ENCODE data around the gene SMIM41. TPM values are rescaled to one million over a fixed set of nuclear protein-coding genes. Genes with fewer than 3 reads are reported as not detected.

SMIM41 gene
- total RNA-seq, 1 donor from 2014 or later: 0.35 TPM

GRCh38 chr12:52049688-52050087 lies 29.8 kb upstream of the SMIM41 start:
- DNase-seq: no peak
- intact Hi-C loops (cut with DNase I): no loop called here

DNA sequence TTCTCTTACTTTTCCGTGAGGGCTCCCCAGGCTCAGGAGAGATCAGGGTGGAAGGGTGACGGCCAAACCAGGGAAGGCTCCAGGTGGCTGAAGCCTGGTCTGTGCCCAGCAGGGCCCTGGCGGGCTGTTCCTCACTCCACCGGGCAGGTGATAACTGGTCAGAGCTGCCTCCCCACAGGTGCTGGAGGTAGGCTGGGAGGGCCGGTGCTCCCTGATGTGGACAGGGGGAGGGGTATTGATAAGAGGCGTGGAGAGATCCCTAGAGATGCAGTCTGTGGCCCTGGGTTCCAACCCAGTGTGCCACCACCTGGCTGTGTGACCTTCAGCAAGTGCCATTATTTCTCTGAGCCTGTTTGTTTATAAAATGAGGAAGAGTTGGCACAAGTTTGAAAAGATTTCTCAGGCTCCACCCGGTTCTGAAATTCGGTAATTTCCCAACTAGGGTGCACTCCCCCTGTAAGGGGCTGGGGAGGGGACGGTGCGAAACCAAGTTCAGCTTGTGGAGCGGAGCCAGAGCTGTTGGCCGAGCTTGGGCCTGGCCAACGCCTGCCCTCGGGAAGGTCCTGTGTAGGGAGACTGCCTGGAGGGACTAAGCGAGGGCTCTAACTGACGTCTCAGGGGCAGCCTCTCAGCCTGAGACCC lies 29.3 kb upstream of the SMIM41 start:
- ATAC-seq (ENCODE audit: poor library complexity) (no peak), DNase-seq (peak; percentile 68)
- intact Hi-C loops (cut with DNase I): no loop called here

More at GRCh38 chr12:52049688-52050087, 29.8 kb upstream of the SMIM41 start:
- no peak for ATAC-seq (ENCODE audit: poor library complexity)

GRCh38 chr12:52050758-52051541 lies 28.6 kb upstream of the SMIM41 start, which contains the start of gene NR4A1:
TSS of gene NR4A1 (plus strand) at chr12:52051442. CDS start at chr12:52054329, 2,887 bp downstream.
- ATAC-seq (ENCODE audit: poor library complexity): peak; percentile 92
- intact Hi-C loops (cut with DNase I): no loop called here

DNA sequence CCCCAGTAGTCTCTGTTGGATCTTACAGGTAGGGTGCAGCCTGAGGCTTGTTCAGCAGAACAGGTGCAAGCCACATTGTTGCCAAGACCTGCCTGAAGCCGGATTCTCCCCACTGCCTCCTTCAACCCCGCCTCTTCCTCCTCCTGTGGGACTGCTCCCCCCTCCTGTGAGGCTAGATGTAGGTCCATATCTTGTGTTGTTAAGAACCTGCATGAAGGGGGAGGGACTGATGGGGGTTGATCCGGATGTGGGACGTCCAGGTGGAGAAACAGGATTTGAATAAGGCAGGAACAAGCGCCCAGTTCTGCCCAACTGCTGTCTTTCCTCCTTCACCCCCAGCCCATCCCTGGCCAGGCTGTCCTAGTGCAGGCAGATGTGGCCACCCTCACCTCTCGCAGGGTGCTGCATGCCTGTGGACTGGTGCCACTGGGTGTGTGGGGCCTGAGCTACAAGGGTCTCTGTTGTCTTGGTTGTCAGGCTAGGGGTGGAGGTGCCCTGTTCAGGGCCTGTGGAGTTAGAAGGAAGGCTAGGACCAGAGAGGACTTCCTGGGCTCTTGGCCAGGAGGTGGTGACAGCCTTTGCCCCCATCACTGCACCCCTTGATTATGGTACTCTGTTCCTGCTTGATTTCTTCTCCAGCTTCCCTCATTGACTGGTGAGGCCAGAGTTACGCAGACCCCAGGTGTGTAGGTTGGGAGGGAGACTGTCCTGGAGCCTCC lies 26.9 kb upstream of the SMIM41 start:
- intact Hi-C loops (cut with DNase I): no loop called here
- ATAC-seq (ENCODE audit: poor library complexity) (no peak), DNase-seq (no peak)

More at GRCh38 chr12:52050758-52051541, 28.6 kb upstream of the SMIM41 start, which contains the start of gene NR4A1:
- DNase-seq: peak; percentile 99

DNA sequence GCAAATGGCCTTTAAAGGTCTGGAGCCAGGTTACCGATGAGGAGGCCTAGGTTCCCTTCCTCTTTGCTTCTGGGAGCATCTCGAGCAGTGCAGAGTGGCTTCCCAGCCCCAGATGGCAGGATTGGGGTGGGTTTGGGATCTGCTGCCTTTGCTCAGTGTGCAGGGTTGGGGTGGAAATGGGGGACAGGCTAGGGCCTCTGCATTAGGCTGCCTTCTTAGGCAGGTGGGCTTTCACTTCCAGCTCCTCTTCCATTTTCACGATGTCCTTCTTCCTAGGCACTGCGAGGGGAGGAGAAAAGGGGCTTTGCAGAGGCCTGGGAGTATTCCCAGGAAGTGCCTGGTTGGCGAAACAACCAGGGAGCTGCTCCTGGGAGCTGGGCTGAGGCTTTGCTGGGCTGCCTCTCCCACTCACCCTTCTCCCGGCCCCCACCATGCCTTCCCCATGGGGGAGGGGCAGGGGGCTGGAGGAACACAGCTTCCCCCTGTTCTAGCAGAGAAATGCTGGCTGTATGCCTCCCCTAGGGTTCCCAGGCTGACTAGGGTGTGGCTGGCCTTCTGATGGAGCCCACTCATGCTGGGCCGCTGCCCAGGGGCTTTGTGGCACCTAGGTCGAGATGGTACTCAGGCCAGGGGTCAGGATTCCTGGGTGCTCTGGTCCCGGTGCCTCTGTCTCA lies 25.8 kb upstream of the SMIM41 start:
- intact Hi-C loops (cut with DNase I): no loop called here
- ATAC-seq (ENCODE audit: poor library complexity) (no peak), DNase-seq (no peak)

DNA sequence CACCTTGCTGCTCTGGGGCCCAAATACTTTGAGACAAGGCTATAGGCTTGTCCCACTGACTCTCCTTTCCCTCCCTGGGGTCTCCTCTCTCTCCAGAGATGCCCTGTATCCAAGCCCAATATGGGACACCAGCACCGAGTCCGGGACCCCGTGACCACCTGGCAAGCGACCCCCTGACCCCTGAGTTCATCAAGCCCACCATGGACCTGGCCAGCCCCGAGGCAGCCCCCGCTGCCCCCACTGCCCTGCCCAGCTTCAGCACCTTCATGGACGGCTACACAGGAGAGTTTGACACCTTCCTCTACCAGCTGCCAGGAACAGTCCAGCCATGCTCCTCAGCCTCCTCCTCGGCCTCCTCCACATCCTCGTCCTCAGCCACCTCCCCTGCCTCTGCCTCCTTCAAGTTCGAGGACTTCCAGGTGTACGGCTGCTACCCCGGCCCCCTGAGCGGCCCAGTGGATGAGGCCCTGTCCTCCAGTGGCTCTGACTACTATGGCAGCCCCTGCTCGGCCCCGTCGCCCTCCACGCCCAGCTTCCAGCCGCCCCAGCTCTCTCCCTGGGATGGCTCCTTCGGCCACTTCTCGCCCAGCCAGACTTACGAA lies 25.2 kb upstream of the SMIM41 start:
- no peak for DNase-seq
- ATAC-seq (ENCODE audit: poor library complexity): no peak
- intact Hi-C loops (cut with DNase I): no loop called here

DNA sequence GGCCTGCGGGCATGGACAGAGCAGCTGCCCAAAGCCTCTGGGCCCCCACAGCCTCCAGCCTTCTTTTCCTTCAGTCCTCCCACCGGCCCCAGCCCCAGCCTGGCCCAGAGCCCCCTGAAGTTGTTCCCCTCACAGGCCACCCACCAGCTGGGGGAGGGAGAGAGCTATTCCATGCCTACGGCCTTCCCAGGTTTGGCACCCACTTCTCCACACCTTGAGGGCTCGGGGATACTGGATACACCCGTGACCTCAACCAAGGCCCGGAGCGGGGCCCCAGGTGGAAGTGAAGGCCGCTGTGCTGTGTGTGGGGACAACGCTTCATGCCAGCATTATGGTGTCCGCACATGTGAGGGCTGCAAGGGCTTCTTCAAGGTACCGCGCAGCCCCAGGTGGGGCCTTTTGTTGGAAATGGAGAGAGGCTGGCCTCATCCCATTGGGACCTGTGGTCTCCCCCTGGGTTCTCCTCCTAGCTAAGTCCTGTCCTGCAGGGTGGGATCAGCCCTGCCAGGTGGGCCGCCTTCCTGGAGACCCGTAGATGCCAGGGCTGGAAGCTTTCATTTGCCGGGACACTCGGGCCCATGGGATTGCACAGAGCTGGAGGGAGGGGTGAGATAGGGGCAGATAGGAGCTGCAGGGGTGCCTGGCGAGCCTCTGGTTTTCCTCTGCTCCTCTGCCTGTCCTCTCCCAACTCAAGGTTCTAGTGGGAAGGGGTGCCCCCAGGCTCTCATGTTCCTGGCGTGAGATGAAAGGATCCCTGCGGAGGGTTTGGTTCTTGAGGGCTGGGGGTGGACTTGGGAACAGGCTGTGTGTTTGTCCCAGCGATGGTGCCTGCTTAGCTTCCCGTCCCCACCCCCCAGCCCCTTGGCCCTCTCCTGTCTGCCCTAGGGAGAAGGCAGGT lies 24.4 kb upstream of the SMIM41 start:
- no peak for DNase-seq
- intact Hi-C loops (cut with DNase I): no loop called here

DNA sequence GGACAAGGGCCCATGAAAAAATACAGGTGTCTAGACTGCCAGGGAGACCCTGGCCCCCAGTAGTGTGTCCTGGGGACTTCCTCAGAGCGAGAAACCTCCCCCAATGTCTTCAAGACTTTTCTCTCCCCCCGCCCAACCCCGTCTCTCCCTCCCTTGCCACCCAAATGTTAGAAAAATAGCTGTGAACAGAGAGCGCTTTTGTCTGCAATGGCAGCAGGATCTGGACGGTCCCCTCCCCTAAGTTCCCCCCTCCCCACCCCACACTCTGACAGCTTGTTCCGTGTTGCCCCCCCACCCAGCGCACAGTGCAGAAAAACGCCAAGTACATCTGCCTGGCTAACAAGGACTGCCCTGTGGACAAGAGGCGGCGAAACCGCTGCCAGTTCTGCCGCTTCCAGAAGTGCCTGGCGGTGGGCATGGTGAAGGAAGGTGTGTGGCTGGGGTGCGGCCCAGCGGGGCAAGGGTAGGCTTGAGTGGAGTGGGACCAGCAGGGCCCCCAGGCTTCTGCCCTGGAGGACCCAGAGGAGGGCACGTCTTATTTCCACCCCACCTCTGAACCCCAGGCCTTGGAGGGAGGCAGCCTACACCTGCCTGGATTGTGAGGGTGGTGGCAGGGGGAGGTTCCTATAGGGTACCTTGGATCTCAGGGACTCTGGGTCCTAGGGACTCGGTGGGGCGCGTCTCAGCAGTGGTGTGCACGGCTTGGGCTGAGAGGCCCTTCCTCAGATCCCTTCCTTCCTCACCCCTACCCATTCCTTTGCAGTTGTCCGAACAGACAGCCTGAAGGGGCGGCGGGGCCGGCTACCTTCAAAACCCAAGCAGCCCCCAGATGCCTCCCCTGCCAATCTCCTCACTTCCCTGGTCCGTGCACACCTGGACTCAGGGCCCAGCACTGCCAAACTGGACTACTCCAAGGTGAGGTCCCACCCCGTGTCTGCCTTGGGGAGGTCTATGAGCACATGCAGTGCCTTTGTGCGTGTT lies 23.5 kb upstream of the SMIM41 start:
- no peak for DNase-seq
- no peak for ATAC-seq (ENCODE audit: poor library complexity)
- intact Hi-C loops (cut with DNase I): no loop called here

More for the DNA sequence above, 24.4 kb upstream of the SMIM41 start:
- ATAC-seq (ENCODE audit: poor library complexity): no peak

DNA sequence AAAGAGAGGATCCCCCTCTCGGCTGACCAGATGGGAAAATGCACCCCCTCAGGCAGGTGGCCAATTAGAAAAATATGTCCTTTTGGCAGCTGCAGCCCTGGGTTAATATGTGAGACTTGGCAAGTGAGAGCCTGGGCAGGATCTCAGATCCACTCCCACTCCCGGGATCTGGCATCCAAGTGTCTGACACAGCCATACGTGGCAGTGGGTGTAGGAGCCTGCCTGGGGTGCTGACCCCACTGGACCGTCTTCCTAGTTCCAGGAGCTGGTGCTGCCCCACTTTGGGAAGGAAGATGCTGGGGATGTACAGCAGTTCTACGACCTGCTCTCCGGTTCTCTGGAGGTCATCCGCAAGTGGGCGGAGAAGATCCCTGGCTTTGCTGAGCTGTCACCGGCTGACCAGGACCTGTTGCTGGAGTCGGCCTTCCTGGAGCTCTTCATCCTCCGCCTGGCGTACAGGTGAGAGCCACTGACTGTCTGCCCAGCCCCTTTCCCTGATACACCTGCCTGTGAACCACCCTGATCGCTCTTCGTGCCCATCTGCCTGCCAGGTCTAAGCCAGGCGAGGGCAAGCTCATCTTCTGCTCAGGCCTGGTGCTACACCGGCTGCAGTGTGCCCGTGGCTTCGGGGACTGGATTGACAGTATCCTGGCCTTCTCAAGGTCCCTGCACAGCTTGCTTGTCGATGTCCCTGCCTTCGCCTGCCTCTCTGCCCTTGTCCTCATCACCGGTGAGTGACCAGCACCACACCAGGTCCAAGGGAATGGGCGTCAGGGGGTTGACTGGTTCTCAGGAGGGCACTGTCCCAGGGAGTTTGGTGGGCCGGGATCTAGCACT lies 22.5 kb upstream of the SMIM41 start:
- intact Hi-C loops (cut with DNase I): no loop called here
- ATAC-seq (ENCODE audit: poor library complexity): no peak
- DNase-seq: no peak

- DNase-seq (no peak), ATAC-seq (ENCODE audit: poor library complexity) (no peak)
- intact Hi-C loops (cut with DNase I): no loop called here
Measured at GRCh38 chr12:52057638-52058576, 21.6 kb upstream of the SMIM41 start.

DNA sequence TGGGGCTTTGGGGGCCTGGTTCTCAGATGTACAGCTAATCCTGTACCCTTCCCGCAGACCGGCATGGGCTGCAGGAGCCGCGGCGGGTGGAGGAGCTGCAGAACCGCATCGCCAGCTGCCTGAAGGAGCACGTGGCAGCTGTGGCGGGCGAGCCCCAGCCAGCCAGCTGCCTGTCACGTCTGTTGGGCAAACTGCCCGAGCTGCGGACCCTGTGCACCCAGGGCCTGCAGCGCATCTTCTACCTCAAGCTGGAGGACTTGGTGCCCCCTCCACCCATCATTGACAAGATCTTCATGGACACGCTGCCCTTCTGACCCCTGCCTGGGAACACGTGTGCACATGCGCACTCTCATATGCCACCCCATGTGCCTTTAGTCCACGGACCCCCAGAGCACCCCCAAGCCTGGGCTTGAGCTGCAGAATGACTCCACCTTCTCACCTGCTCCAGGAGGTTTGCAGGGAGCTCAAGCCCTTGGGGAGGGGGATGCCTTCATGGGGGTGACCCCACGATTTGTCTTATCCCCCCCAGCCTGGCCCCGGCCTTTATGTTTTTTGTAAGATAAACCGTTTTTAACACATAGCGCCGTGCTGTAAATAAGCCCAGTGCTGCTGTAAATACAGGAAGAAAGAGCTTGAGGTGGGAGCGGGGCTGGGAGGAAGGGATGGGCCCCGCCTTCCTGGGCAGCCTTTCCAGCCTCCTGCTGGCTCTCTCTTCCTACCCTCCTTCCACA lies 20.7 kb upstream of the SMIM41 start:
- no peak for DNase-seq
- no peak for ATAC-seq (ENCODE audit: poor library complexity)
- intact Hi-C loops (cut with DNase I): no loop called here

DNA sequence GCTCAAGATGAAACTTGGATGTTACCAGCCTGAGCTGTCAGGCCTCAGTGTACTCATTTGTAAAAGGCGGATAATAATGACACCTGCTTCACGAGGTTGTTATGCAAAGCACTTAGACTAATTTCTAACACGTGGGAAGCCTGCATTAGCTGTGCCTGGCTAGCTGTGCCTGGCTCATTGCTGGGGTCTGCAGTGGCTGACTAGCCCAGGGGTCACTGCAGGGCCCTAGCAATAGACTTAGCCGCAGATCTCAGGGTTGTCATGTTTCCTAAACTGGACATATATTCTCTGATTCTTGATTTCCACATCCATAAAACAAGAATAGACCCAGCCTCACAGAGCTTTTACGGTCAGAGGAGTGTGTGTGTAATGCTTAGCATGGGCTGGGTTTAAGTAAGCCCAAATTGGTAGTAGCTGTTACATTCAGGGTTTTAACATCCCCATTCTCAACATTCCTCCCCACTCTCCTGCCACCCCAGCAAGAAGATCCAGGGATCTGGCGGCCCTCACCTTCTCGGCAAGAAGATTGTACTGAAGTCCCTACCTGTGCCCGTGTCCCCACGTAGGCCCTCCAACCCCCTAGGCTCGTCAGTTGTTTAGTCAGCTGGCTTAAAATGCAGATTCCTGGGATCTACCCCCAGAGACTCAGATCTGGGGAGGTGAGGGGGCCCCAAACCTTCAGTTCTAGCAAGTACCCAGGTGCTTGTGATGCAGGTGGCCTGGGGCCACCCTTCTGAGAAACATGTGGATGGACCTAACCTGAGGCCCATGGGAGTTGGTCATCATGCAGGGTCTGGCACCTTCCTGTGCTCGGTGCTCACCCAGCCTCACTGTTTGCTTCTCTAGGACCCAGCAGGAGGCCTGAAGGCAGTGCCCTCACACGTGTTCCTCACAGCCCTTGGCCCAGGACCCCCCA lies 19.7 kb upstream of the SMIM41 start:
- ATAC-seq (ENCODE audit: poor library complexity): no peak
- peak; percentile 41 for DNase-seq
- intact Hi-C loops (cut with DNase I): no loop called here

Data from Right ventricle myocardium superior (tissue), 1 donor.